Measurements from ENCODE around the gene CLCA1. TPM values are rescaled to one million over a fixed set of nuclear protein-coding genes. Genes with fewer than 3 reads are reported as not detected.

CLCA1 gene
- total RNA-seq, 1 donor from 2014 or later: not detected

DNA sequence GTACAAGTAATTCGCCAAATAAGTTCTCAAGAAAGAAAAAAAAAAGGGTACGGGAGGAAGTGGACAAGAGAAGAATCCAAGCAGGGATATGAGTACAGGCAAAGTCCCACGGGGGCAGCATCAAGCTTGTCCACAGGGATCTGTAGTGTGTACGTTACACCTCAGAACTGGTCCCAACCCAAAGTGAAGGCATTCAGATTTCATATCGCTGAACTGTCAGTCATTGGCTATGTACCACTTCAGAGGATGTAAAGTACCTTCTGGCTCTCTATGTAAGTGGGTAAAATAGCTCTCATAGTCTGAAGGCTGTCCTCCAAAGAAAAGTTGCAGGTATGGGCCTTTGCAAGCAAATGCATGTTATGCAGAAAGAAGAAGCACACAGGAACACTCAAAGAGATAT, 70.0 kb downstream of the CLCA1 start:
- DNase-seq (ENCODE audit: low read depth): no peak
- H3K4me3 ChIP-seq (ENCODE audit: low read depth, low read length): no peak overlapping the region
- no peak for TF ChIP-seq CTCF (conservative IDR thresholded peaks at IDR 0.05; ENCODE audit: low read depth, low read length)

DNA sequence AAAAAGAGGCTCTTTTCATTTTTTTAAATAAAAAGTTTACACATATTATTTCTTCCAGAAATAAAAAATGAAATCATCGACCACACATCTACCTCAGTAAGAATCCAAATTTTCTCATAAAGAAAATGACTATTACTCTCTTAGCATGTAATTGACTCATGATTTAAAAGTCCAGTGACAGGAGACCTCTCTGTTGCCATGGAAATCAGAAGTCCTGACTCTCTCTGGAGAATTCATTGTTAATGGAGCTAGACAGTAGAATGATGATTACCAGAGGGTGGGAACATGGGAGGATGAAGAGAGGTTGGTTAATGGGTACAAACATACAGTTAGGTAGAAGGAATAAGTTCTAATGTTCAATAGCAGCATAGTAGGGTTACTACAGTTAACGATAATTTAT, 73.1 kb downstream of the CLCA1 start:
- no peak for DNase-seq (ENCODE audit: low read depth)
- H3K4me3 ChIP-seq (ENCODE audit: low read depth, low read length): no peak overlapping the region
- TF ChIP-seq CTCF (conservative IDR thresholded peaks at IDR 0.05; ENCODE audit: low read depth, low read length): no peak

DNA sequence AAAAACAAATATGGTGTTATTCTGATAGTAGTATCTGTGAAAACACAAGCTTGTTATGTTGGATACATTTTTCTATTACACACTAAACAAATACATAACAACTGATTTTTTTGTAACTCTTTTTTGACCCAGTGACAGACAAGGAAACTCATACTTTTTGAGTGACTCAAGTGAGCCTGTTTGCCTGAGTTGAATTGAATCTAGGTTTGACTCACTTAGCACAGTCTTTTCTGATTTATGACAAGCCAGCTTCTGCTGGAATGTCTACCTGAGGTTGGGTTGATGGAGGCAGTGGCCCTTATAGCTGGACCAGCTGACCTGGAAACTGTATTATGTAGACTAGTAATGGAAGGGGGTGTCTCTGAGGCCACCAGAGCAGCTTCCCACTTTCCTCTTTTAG, 73.9 kb downstream of the CLCA1 start:
- no peak for TF ChIP-seq CTCF (conservative IDR thresholded peaks at IDR 0.05; ENCODE audit: low read depth, low read length)
- H3K4me3 ChIP-seq (ENCODE audit: low read depth, low read length): no peak overlapping the region
- peak; percentile 42 for DNase-seq (ENCODE audit: low read depth)

- no peak for TF ChIP-seq CTCF (conservative IDR thresholded peaks at IDR 0.05; ENCODE audit: low read depth, low read length)
- no peak within 1 kb of the TSS for H3K4me3 ChIP-seq (ENCODE audit: low read depth, low read length)
- DNase-seq (ENCODE audit: low read depth): no peak
These were observed 78.1 kb downstream of the CLCA1 start, which contains the start of gene CLCA4 for GRCh38 chr1:86546787-86547221. Gene CLCA4, plus strand, starts transcription at chr1:86547078. Its CDS starts 42 bp downstream, at chr1:86547120.

GRCh38 chr1:86548839-86549238, 80.1 kb downstream of the CLCA1 start:
- DNase-seq (ENCODE audit: low read depth): no peak
- no peak overlapping the region for H3K4me3 ChIP-seq (ENCODE audit: low read depth, low read length)
- TF ChIP-seq CTCF (conservative IDR thresholded peaks at IDR 0.05; ENCODE audit: low read depth, low read length): no peak

Other genes with a start within 250 kb of the CLCA1 start
- 14.3 and 18.9 TPM in 2 replicates for gene ODF2L, start 72.6 kb upstream of the CLCA1 start, total RNA-seq
- not detected in 2 replicates for gene CLCA2, start 44.8 kb upstream of the CLCA1 start, total RNA-seq
- not detected in 2 replicates for gene CLCA4, start 78.2 kb downstream of the CLCA1 start, total RNA-seq
- gene SH3GLB1, start 235.6 kb downstream of the CLCA1 start, total RNA-seq: 19.7 and 26.4 TPM in 2 replicates

Measured in epithelial cell of proximal tubule (primary cell).